Middle frontal gyrus (tissue), 1 donor: Measurements from ENCODE around the gene QRICH2.
"Not testable (repeated sequence)": the region's sequence is repeated elsewhere in the genome, so short reads cannot be mapped to it uniquely, and the experiment has no call there.

Experiments used
- DNase-seq: peaks from one replicate; pipeline ENCODE4 v3.0.0-alpha.2; 2015; ENCODE audit warnings: low spot score; ENCODE audit errors: extremely low spot score

Gene QRICH2

GRCh38 chr17:76251478-76252039, 56.5 kb downstream of the QRICH2 start:
- DNase-seq: no peak

DNA sequence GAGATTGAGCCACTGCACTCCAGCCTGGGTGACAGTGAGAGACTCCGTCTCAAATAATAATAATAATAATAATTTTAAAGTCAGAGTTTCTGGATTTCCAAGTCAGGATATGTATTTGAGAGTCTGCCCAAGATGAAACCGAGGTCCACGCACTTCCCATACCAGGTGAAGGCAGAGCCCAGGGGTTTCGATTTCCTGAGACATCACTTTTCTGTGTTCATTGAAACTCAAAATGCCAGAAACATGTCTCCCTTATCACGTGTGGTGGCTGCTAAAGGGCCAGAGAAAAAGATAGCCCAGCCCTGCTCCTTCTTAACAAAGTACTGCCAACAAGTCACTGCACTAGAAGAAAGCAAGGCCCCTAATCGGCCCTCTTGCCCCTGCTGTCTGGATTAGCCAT, 57.9 kb downstream of the QRICH2 start:
- no peak for DNase-seq

DNA sequence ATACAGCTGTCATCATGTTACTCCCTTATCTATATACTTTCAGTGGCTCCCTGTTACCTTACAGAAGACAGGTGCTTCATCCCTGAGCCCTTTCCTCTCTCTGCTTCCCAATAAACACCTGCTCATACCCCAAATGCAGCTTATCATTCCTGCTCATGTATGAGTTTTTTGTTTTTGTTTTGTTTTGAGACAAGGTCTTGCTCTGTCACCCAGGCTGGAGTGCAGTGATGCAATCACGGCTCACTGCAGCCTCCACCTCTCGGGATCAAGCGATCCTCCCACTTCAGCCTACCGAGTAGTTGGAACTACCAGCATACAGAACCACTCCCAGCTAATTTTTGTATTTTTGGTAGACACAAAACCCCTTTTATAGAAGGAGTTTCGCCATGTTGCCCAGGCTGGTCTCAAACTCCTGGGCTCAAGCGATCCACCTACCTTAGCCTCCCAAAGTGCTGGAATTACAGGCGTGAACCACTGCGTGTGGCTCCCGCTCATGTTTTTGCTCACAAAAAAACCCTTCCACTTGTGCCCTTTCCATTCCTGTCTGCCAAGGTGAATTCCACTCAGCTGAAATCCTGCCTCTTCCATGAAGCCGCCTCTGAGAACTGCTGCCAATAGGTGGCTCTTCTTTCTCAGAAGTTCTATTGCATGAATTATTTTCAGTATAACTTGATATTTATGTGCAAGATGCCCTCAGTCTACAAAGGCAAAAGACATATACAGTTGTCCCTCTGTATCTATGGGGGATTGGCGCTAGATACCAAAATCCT, 59.9 kb downstream of the QRICH2 start:
- no peak for DNase-seq

DNA sequence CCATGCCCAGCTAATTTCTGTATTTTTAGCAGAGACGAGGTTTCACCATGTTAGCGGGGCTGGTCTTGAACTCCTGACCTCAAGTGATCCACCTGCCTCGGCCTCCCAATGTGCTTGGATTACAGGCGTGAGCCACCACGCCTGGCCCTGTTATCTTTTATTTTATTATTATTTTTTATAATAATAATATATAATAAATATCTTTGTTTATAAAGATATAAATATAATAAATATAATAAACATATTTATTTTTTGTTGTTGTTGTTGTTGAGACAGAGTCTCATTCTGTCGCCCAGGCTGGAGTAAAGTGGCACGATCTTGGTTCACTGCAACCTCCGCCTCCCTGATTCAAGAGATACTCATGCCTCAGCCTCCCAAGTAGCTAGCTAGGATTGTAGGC, 60.8 kb downstream of the QRICH2 start:
- DNase-seq: no peak

- DNase-seq: no peak
Observed at GRCh38 chr17:76246080-76247066, 61.7 kb downstream of the QRICH2 start.

DNA sequence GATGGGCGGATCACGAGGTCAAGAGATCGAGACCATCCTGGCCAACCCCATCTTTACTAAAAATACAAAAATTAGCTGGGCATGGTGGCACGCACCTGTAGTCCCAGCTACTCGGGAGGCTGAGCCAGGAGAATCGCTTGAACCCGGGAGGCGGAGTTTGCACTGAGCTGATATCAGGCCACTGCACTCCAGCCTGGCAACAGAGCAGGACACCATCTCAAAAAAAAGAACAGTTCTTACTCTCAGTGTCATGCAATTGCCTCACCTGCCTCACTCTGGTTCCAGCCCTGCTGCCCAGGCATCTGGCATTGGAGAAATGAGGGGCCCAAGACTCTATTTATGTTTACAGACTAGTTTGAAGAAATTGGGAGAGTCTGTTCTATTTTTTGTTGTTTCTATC, 63.4 kb downstream of the QRICH2 start:
- DNase-seq: not testable (repeated sequence)

DNA sequence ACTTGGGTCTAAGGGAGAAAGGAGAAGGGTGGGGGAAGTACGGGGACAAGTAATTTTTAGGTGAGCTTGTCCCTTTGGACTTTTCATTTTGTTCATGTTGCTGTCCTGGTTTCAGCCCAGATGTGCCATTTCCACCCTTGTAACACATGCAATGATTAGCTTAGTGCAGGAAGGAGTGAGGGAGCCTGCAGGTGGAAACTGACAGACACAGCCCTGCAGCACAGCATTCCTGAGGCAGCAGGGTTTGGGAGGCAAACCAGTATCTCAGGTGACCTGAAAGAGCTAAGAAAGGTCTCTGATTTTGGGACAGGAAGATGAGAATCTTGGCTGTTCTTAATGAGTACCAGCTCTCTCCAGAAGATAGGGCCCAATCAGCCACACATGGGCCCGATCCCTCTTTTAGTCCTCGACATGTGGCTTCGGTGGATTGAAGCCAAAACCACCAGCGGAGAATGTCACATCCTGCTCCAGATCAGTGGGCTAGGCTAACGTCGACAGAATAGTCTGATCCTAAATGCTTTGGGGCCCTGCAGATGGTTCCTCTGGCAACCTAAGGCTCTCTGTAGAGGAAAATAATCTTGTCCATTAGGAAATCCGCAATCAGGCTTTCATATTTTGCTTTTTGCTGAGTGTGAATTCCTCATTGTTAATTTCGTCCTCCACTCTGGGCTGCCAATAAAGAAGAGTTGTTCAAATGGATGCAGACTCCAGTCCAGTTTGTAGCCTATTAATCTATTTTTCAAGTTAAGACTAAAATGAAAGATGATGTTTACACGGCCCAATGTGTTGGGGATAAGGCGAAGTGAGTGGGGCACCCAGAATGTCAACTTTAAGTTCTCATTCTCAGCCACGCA, 64.0 kb downstream of the QRICH2 start:
- no peak for DNase-seq

GRCh38 chr17:76241691-76242255, 66.3 kb downstream of the QRICH2 start:
- no peak for DNase-seq

GRCh38 chr17:76241204-76241538, 66.9 kb downstream of the QRICH2 start:
- no peak for DNase-seq

DNA sequence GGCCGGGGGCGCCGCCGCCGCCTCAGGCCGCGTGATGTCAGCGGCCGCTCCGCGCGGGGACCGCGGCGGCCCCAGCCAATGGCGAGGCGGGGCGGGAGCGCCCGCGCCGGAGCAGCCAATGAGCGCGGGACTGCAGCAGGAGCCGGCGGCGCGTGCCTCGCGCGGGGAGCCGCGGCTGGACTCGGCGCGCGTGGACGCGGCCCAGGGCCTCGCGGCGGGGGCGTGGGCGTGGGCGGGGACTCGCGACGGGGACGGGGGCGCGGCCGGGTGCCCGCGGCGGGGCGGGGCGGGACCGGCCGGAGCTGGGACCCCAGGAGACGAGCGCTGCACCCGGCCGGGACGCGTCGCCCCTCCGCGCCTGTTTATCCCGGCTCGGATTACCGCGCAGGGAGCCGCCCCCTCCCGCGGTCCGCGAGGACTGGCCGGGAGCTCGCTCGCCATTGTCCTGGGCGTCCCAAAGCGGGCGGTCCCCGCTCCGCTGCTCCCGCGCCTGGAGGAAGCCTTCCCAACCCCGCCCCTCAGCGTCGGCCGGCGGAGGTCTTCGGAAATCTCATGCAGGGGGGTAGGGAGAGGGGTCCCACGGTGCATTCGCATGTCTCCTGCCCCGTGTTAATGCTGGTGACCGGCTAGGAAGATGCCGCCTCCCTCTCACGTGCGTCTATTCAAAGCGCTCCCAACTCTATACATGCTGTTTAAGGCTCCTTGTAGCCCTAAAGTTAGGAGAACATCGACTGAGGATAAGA, 67.4 kb downstream of the QRICH2 start, which contains the start of gene RNF157:
RNF157 (minus strand) TSS at position 33 of the 743 bp plus-strand sequence. CDS start 253 bp downstream, outside the sequence.
- peak; percentile 63 for DNase-seq

DNA sequence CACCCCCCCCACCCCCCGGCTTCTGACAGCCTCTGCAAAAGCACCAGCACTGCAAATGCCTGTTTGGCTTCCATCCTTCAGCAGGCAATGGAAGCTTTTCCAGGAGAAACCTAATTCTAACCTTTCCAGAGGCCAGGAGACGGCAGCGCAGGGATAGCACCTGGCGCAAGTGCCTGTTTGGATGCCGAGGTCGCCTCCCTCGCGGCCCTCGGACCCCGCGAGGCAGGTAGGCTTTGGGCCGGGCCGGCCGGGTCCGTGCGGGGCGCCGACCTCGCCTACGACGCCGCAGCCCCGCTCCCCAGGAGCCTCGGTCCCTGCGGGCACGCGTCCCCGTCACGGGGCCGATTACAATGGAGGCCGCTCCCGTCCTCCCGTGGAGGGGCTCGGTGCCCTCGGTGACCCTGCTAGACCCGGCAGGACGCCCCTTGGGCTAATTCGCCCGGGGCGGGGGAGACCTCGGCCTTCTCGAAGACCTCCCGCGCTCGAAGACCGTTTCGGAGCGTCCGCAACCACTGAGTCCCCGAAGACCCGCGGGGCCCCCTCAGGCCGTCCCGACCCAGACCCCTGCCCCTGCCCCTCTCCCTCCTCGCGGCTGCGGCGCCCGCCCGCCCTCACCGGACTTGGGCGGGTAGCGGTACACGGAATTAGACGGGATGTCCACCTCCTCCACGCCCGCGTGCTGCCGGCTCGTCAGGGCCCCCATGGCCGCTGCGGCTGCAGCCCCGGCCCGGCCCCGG, 68.4 kb downstream of the QRICH2 start:
- DNase-seq: no peak

DNA sequence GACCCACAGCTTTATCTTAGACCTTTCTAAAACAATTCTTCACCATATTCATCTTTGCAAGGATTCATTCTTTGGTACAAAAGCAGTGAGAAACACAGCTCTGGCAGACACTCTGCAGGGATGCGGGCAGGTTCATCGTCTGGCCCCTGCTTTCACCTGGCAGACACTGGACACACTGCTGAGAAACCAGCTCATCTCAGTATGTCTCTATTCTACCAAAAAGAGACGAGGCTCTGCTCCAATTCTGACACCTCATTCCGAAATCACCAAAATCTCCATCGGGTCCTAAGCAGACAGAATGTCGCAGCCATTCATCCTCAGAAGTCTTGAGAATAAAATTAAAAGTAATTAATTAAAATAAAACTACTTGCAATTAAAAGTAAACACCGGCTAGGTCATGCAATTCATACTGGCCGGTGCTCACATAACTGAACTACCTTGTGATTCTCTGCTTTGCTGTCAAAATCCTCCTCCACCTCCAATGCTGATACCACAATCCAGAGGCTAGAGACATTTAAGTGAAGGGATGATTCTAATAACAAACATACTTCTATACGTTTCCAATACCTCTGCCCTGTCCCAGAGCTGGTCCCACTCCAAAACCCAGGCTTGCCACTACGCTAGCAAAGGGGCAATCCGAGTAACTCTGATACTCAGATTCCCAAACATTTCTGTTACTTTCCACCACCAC, 69.1 kb downstream of the QRICH2 start:
- DNase-seq: no peak

DNA sequence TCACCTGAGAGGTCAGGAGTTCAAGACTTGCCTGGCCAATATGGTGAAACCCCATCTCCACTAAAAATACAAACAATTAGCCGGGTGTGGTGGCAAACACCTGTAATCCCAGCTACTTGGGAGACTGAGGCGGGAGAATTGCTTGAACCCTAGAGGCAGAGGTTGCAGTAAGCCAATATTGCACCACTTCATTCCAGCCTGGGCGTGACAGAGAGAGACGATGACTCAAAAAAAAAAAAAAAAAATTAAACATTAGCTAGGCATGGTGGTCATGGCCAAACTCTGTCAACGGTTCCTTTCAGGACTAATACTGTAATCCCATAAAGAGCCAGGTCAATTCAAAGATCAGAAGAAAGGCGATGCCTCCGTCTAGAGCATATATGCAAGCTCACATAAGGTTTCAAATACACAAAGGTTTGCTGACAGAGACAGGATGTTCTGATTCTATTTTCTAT, 70.2 kb downstream of the QRICH2 start:
- no peak for DNase-seq

GRCh38 chr17:76236603-76237002, 71.5 kb downstream of the QRICH2 start:
- DNase-seq: no peak

DNA sequence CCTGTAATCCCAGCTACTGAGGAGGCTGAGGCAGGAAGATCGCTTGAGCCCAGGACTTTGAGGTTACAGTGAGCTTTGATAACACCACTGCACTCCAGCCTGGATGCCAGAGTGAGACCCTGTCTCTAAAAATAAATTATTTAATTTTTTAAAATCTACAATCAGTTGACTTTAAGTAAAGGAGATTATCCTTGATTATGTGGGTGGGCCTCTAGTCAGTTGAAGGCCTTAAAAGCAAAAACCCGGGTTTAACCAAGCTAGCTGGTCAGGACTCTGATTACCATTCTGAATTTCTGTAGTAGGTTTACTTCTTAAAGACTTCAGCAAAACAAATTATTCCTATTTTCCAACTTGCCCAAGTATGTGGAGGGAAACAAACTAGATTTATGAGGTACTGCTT, 72.2 kb downstream of the QRICH2 start:
- no peak for DNase-seq

DNA sequence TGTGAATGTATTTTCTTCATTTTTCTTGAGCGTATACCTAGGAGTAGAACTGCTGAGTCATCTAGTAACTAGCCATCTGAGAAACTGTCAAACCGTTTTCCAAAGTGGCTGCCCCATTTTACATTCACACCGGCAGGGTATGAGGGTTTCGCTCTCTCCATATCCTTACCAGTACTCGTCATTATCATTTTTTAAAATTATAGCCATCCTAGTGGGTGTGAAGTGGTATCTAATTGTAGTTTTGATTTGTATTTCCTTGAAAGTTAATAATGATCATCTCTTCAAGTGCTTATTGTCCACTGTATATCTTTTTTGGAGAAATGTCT, 73.8 kb downstream of the QRICH2 start:
- DNase-seq: no peak

DNA sequence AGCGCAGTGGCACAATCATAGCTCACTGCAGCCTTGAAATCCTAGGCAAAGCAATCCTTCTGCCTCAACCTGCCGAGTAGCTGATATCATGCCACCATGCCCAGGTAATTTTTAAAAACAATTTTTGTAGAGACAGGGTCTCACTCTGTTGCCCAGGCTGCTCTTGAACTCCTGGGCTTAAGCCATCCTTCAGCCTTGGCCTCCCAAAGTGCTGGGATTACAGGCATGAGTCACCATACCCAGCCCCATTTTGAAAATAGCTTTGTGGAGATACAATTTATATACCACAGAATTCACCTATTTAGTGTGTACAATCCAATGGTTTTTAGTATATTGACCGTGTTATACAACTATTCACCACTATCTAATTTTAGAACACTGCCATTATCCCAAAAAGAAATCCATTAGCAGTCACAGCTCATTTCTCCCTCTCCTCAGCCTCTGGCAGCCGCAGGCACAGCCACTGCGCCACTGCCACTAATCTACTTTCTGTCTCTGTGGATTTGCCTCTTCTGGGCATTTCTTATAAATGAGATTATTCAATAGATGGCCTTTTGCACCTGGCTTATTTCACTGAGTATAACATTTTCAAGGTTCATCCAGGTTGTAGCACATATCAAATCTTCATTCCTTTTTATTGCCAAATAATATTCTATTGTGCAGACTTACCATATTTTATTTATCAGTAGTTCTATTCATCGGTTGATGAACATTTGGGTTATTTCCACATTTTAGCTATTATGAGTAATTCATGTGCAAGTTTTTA, 74.3 kb downstream of the QRICH2 start:
- no peak for DNase-seq

DNA sequence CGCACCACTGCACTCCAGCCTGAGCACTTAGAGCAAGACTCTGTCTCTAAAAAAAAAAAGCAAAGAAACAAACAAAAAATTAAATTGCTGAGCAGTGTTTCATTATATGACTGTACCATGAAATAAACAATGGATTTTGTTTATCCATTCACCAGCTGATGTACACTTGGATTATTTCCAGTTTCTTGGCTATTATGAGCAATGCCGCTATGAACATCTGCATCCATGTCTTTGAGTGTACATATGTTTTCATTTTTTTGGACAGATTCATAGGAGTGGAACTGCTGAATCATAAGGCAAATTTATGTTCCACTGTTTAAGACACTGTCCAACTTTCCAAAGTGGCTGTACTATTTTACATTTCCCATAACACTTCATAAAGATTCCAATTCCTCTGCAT, 75.7 kb downstream of the QRICH2 start:
- DNase-seq: no peak
